Osteocyte (in vitro differentiated cells): ENCODE results near the gene ZNF417. TPM values are rescaled to one million over a fixed set of nuclear protein-coding genes. Genes with fewer than 3 reads are reported as not detected.
"Not testable (repeated sequence)": the region's sequence is repeated elsewhere in the genome, so short reads cannot be mapped to it uniquely, and the experiment has no call there.

Experiments used
- DNase-seq: peaks from one replicate; pipeline ENCODE4 v3.0.0; 2021; ENCODE audit warnings: mixed read lengths; ENCODE audit not compliant: unreplicated experiment; ENCODE audit errors: extremely low spot score
- H3K27ac Mint-ChIP-seq: one replicate; pipeline ENCODE4 v1.8.0; 2021; ENCODE audit warnings: mild to moderate bottlenecking, mixed read lengths; ENCODE audit not compliant: unreplicated experiment
- H3K27me3 Mint-ChIP-seq: one replicate; pipeline ENCODE4 v1.8.0; 2021; ENCODE audit warnings: mixed read lengths; ENCODE audit not compliant: unreplicated experiment
- H3K36me3 Mint-ChIP-seq: one replicate; pipeline ENCODE4 v1.8.0; 2021; ENCODE audit warnings: mixed read lengths; ENCODE audit not compliant: unreplicated experiment
- H3K4me1 Mint-ChIP-seq: one replicate; pipeline ENCODE4 v1.8.0; 2021; ENCODE audit warnings: mixed read lengths; ENCODE audit not compliant: unreplicated experiment
- H3K4me3 Mint-ChIP-seq: one replicate; pipeline ENCODE4 v1.8.0; 2021; ENCODE audit warnings: mild to moderate bottlenecking, moderate library complexity, mixed read lengths; ENCODE audit not compliant: unreplicated experiment
- H3K9me3 Mint-ChIP-seq: one replicate; pipeline ENCODE4 v1.8.0; 2021; ENCODE audit warnings: mixed read lengths; ENCODE audit not compliant: unreplicated experiment
- CTCF ChIP-seq: fragments of 200-600 bp; sonication (generic); IDR thresholded peaks from 2 replicates; pipeline ENCODE4 v1.5.0; 2021; ENCODE audit warnings: antibody characterized with exemption, mild to moderate bottlenecking, moderate library complexity
- total RNA-seq: library from RNA; stranded (reverse); gene quantifications from 2 replicates; pipeline ENCODE4 v1.2.1, GENCODE V29; 2021

Gene ZNF417
- total RNA-seq, 1 donor from 2014 or later: 21.0 TPM

- H3K4me1 Mint-ChIP-seq: no peaks in the 10 kb centered on the region
- peaks cover 66% of the 10 kb centered on the region for H3K36me3 Mint-ChIP-seq
- H3K9me3 Mint-ChIP-seq: peaks cover 12% of the 10 kb centered on the region
- H3K27me3 Mint-ChIP-seq: no peaks in the 10 kb centered on the region
- no peak for TF ChIP-seq CTCF
- H3K27ac Mint-ChIP-seq: no peak overlapping the region
- H3K4me3 Mint-ChIP-seq: no peak overlapping the region
- no peak for DNase-seq
Measured at GRCh38 chr19:57870225-57870624, 46.2 kb downstream of the ZNF417 start.

- Mint-ChIP-seq H3K9me3 (peaks cover 15% of the 10 kb centered on the region), H3K36me3 (peaks cover 68% of the 10 kb centered on the region)
- H3K4me1 Mint-ChIP-seq, H3K27me3 Mint-ChIP-seq, H3K4me3 Mint-ChIP-seq, DNase-seq, H3K27ac Mint-ChIP-seq: not testable (repeated sequence)
Measured at GRCh38 chr19:57869655-57870054, 46.7 kb downstream of the ZNF417 start.

GRCh38 chr19:57867868-57868492 lies 48.4 kb downstream of the ZNF417 start:
- TF ChIP-seq CTCF: no peak
- DNase-seq: no peak
- peaks cover 4% of the 10 kb centered on the region for H3K9me3 Mint-ChIP-seq
- peaks cover 71% of the 10 kb centered on the region for H3K36me3 Mint-ChIP-seq
- H3K4me1 Mint-ChIP-seq: no peaks in the 10 kb centered on the region
- no peak overlapping the region for H3K4me3 Mint-ChIP-seq
- H3K27ac Mint-ChIP-seq: no peak overlapping the region
- no peaks in the 10 kb centered on the region for H3K27me3 Mint-ChIP-seq

Other genes with a start within 250 kb of the ZNF417 start
- not detected in 2 replicates for gene ZSCAN4, start 247.7 kb downstream of the ZNF417 start, total RNA-seq
- gene ZNF551, start 234.6 kb downstream of the ZNF417 start, total RNA-seq: 6.1 and 6.3 TPM in 2 replicates
- gene ZNF154, start 207.4 kb downstream of the ZNF417 start, total RNA-seq: 18.0 and 18.9 TPM in 2 replicates
- gene ZNF671, start 189.0 kb downstream of the ZNF417 start, total RNA-seq: 7.1 TPM in 2 replicates
- 16.9 and 21.0 TPM in 2 replicates for gene ZNF776, start 169.8 kb downstream of the ZNF417 start, total RNA-seq
- gene ZNF586, start 146.9 kb downstream of the ZNF417 start, total RNA-seq: 18.8 TPM in 2 replicates
- gene ZNF552, start 101.7 kb downstream of the ZNF417 start, total RNA-seq: 5.2 and 9.0 TPM in 2 replicates
- 14.4 and 16.5 TPM in 2 replicates for gene ZNF587B, start 86.3 kb downstream of the ZNF417 start, total RNA-seq
- 33.5 and 34.2 TPM in 2 replicates for gene ZNF587, start 66.7 kb downstream of the ZNF417 start, total RNA-seq
- 17.2 and 18.0 TPM in 2 replicates for gene ZNF814, start 27.6 kb downstream of the ZNF417 start, total RNA-seq
- gene ZNF418, start 18.8 kb upstream of the ZNF417 start, total RNA-seq: 12.0 and 12.3 TPM in 2 replicates
- 6.0 and 6.3 TPM in 2 replicates for gene ZNF256, start 31.1 kb upstream of the ZNF417 start, total RNA-seq
- 1.4 and 1.8 TPM in 2 replicates for gene C19orf18, start 57.9 kb upstream of the ZNF417 start, total RNA-seq
- 17.5 and 22.0 TPM in 2 replicates for gene ZNF606, start 86.2 kb upstream of the ZNF417 start, total RNA-seq
- gene ZSCAN1, start 117.4 kb upstream of the ZNF417 start, total RNA-seq: 0.57 TPM in 1 of 2 replicates, not detected in the other
- gene ZNF135, start 142.7 kb upstream of the ZNF417 start, total RNA-seq: 5.5 and 5.9 TPM in 2 replicates
- 47.2 and 50.7 TPM in 2 replicates for gene ZSCAN18, start 181.6 kb upstream of the ZNF417 start, total RNA-seq
- gene ZNF329, start 234.2 kb upstream of the ZNF417 start, total RNA-seq: 10.0 and 10.3 TPM in 2 replicates